ENCODE measurements around the gene EGFR.

EGFR gene

DNA sequence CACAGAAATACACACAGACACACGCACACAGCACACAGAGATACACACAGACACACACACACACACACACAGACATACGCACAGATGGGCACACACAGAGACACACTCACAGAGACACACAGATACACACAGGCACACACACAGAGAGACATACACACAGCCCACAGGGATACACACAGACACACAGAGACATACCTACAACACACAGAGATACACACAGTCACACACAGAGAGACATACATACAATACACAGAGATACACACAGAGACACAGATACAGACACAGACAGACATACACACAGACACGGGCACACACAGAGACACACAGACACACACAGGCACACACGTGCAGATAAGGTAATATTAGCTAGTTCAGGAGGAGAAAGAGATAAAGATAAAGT lies 76.9 kb downstream of the EGFR start:
- no peak for ATAC-seq (ENCODE audit: low read depth)
- Mint-ChIP-seq H3K27me3 (peaks cover 11% of the 10 kb centered on the region), H3K36me3 (no peaks in the 10 kb centered on the region), H3K27ac (no peak overlapping the region), H3K4me1 (peaks cover 4% of the 10 kb centered on the region), H3K4me3 (no peak overlapping the region), H3K9me3 (no peaks in the 10 kb centered on the region)
- no peak for DNase-seq (ENCODE audit: low spot score in 2 of 2)

GRCh38 chr7:55096323-55096722 lies 77.5 kb downstream of the EGFR start:
- H3K9me3 Mint-ChIP-seq = no peaks in the 10 kb centered on the region
- ATAC-seq (ENCODE audit: low read depth) (no peak), DNase-seq (ENCODE audit: low spot score in 2 of 2) (no peak)
- no peaks in the 10 kb centered on the region for H3K36me3 Mint-ChIP-seq
- no peak overlapping the region for H3K4me3 Mint-ChIP-seq
- H3K4me1 Mint-ChIP-seq = peaks cover 4% of the 10 kb centered on the region
- H3K27me3 Mint-ChIP-seq = peaks cover 13% of the 10 kb centered on the region
- H3K27ac Mint-ChIP-seq = no peak overlapping the region

DNA sequence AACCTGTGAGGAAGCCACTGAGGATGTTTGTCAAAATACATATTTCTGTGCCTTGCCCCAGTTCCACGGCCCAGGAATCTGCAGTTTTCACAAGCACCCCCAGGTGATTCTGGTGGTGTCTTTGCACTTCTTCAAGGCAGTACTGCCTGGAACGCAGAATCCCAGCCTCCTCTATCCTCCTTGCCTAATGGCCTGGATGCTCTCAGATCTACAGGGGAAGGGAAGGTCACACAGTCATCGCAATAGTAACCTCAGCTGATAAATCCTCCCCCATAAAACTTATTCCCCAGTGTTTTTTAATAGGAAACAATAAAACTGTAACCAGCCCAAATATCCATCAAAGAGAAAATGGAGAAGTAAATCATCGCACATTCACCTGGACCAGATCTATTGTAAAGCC lies 78.3 kb downstream of the EGFR start:
- Mint-ChIP-seq H3K9me3 (no peaks in the 10 kb centered on the region), H3K4me3 (no peak overlapping the region), H3K27me3 (peaks cover 15% of the 10 kb centered on the region), H3K27ac (no peak overlapping the region), H3K36me3 (no peaks in the 10 kb centered on the region), H3K4me1 (peaks cover 4% of the 10 kb centered on the region)
- DNase-seq (ENCODE audit: low spot score in 2 of 2) (no peak), ATAC-seq (ENCODE audit: low read depth) (no peak)

DNA sequence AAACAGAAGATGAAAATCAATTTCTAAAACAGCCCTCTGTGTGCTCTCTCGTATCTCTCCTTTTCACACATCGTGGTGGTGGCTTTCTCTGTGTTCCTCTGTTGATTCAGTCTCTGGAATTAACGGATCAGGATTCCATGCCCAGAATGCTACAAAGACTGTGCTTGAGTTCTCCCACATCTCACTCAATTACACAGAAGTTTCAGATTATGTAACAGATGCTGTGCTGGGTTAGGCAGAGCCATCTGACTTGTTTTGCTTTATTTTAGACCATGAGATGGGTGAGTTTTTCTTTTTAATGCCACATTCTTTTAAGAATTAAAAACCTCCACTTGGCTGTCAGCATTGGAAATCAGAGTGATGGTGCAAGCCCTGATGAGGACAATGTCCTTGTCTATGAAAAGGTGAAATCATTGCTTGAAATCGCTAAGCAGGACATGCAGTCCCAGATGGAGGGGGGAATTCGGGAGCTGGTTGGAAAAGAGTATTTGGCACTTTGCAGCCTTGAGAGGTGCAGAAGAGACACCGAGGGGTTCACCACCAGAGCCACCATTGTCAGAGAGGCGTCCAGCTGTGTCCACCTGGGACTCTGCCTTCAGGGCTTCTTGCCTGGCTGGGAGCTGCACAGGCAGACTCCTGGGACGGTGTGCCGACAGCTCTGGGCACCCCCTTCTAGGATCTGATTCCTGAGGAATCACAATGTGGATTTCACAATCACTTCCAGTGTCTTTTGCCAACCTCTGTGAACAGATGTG lies 80.4 kb downstream of the EGFR start:
- Mint-ChIP-seq H3K4me1 (peaks cover 4% of the 10 kb centered on the region), H3K36me3 (no peaks in the 10 kb centered on the region), H3K27ac (no peak overlapping the region), H3K27me3 (peaks cover 15% of the 10 kb centered on the region), H3K4me3 (no peak overlapping the region), H3K9me3 (no peaks in the 10 kb centered on the region)
- DNase-seq (ENCODE audit: low spot score in 2 of 2) = no peak
- no peak for ATAC-seq (ENCODE audit: low read depth)

DNA sequence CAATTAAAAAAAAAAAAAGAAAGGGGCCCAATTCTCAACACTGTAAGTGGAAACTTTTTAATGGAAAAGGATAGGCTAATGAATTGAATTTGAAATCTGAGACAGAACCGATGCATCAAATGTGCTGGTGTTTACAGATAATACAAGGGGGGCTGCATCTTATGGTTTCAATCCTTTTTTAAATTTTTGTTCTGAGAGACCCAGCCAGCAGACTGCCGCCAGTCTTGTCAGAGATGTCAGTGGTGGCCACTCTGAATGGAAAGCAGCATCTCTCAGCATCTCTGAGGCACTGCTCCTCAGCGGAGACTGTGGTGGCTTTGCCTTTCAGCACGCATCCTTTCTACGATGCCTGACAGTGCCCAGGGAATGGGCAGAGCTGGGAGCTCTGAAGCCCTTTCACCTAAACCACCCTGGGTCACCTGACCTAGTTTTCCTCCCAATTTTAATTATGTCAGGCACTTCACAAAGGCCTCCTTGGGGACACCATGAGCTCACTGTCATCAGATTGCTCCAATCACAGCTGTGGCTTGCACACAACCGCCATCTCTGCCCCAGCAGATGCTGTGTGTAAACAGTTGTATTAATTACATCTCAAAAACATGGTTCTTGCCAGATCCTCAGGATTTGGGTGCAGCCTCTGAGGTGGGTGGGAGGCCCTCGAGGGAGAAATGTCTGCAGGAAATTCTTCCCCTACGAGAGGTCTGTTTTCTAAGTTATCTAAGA lies 81.2 kb downstream of the EGFR start:
- no peaks in the 10 kb centered on the region for H3K36me3 Mint-ChIP-seq
- H3K27ac Mint-ChIP-seq = no peak overlapping the region
- no peaks in the 10 kb centered on the region for H3K9me3 Mint-ChIP-seq
- no peak for DNase-seq (ENCODE audit: low spot score in 2 of 2)
- H3K4me3 Mint-ChIP-seq = no peak overlapping the region
- ATAC-seq (ENCODE audit: low read depth) = no peak
- peaks cover 15% of the 10 kb centered on the region for H3K27me3 Mint-ChIP-seq
- peaks cover 4% of the 10 kb centered on the region for H3K4me1 Mint-ChIP-seq

- Mint-ChIP-seq H3K4me3 (no peak overlapping the region), H3K27ac (no peak overlapping the region), H3K4me1 (peaks cover 1% of the 10 kb centered on the region), H3K36me3 (no peaks in the 10 kb centered on the region), H3K27me3 (peaks cover 12% of the 10 kb centered on the region), H3K9me3 (no peaks in the 10 kb centered on the region)
- ATAC-seq (ENCODE audit: low read depth) (no peak), DNase-seq (ENCODE audit: low spot score in 2 of 2) (no peak)
Measured at GRCh38 chr7:55100544-55101327, 81.9 kb downstream of the EGFR start.

DNA sequence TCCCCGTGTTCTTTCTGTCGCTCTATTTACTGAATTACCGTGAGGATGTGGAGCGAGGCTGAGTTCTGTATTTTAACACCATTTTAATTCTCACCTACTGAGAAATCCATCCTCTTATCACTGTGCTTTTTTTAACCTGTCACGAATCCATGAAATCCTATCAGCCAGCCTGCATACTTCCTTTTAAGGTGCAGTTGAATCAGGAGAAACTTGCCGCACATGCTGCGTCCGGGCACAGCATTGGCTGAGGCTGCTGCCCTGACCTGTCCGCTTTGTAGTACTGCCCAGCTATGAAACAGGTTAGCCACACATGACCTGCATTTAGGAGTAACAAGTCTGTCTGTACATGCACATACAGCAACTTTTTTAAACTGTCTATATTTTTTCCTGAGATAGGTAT lies 82.5 kb downstream of the EGFR start:
- DNase-seq (ENCODE audit: low spot score in 2 of 2) (no peak), ATAC-seq (ENCODE audit: low read depth) (no peak)
- peaks cover 13% of the 10 kb centered on the region for H3K27me3 Mint-ChIP-seq
- H3K4me3 Mint-ChIP-seq = no peak overlapping the region
- no peaks in the 10 kb centered on the region for H3K4me1 Mint-ChIP-seq
- no peaks in the 10 kb centered on the region for H3K36me3 Mint-ChIP-seq
- H3K9me3 Mint-ChIP-seq = no peaks in the 10 kb centered on the region
- H3K27ac Mint-ChIP-seq = no peak overlapping the region

DNA sequence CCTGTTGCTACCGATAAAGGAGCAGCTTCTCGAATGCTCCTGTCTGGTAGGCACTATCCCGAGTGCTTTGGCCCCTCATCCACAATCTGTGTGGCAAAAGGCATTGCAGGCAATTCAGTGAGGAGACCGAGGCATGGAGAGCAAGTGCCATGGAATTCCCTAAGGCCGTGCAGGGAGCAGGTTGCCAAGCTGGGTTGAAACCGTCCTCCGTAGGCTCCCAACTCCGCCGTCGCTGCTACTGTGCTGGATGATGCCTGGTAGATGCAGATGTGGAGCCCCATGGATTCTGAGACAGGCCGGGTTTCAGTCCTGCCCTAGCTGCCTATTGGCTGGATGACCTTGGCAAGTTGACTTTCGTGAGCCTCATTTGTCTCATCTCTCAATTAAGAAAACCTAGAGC lies 85.3 kb downstream of the EGFR start:
- Mint-ChIP-seq H3K4me1 (no peaks in the 10 kb centered on the region), H3K4me3 (no peak overlapping the region), H3K9me3 (no peaks in the 10 kb centered on the region), H3K27me3 (peaks cover 19% of the 10 kb centered on the region), H3K36me3 (no peaks in the 10 kb centered on the region), H3K27ac (no peak overlapping the region)
- ATAC-seq (ENCODE audit: low read depth) (no peak), DNase-seq (ENCODE audit: low spot score in 2 of 2) (no peak)

GRCh38 chr7:55104712-55105433 lies 86.1 kb downstream of the EGFR start:
- DNase-seq (ENCODE audit: low spot score in 2 of 2) = no peak
- Mint-ChIP-seq H3K27me3 (peaks cover 19% of the 10 kb centered on the region), H3K4me3 (no peak overlapping the region), H3K36me3 (no peaks in the 10 kb centered on the region), H3K4me1 (no peaks in the 10 kb centered on the region), H3K9me3 (no peaks in the 10 kb centered on the region), H3K27ac (no peak overlapping the region)
- ATAC-seq (ENCODE audit: low read depth) = no peak

DNA sequence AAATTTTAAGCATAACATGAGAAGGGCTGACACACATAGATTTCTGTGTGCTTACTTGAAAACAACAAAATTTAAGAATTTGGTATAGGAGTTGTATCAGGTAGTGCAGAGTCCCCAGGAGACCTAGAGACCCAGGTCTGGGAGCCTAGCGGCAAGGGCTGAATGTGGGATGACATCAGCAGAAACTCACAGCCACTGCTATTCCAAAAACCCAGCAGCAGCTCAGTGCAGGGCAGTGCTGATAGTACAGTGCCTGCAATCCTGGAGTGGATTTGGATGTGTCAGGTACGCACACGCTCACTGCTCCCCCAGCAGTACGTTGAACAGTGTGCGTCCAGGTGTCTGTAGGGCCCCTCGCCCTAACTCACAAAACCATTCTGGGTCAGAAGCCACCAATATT lies 87.1 kb downstream of the EGFR start:
- ATAC-seq (ENCODE audit: low read depth) = no peak
- no peak overlapping the region for H3K4me3 Mint-ChIP-seq
- peaks cover 18% of the 10 kb centered on the region for H3K27me3 Mint-ChIP-seq
- no peaks in the 10 kb centered on the region for H3K36me3 Mint-ChIP-seq
- no peaks in the 10 kb centered on the region for H3K4me1 Mint-ChIP-seq
- H3K9me3 Mint-ChIP-seq = no peaks in the 10 kb centered on the region
- DNase-seq (ENCODE audit: low spot score in 2 of 2) = no peak
- H3K27ac Mint-ChIP-seq = no peak overlapping the region

DNA sequence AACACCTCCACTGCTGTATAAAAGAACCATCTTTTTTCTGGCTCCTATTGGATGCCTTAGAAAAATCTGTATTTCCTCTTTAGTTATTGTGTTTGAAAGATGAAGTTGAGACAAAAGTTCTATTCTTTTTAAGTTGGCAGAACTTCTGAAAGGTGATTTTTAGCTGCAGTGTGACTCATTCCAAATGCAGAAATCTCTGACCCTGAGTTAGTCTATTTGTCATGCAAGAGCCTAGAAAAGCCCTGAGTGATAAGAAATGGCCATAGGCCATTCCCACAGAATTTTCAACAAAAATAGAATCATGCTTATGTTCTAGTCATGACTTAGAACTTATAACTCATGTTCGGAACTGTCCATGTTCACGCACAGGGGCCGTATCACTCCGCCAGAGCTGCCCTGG lies 89.1 kb downstream of the EGFR start:
- DNase-seq (ENCODE audit: low spot score in 2 of 2) = no peak
- no peak for ATAC-seq (ENCODE audit: low read depth)
- peaks cover 13% of the 10 kb centered on the region for H3K27me3 Mint-ChIP-seq
- no peak overlapping the region for H3K4me3 Mint-ChIP-seq
- no peaks in the 10 kb centered on the region for H3K36me3 Mint-ChIP-seq
- H3K9me3 Mint-ChIP-seq = no peaks in the 10 kb centered on the region
- no peak overlapping the region for H3K27ac Mint-ChIP-seq
- H3K4me1 Mint-ChIP-seq = no peaks in the 10 kb centered on the region

GRCh38 chr7:55108401-55108800 lies 89.6 kb downstream of the EGFR start:
- Mint-ChIP-seq H3K9me3 (no peaks in the 10 kb centered on the region), H3K4me3 (no peak overlapping the region), H3K36me3 (no peaks in the 10 kb centered on the region), H3K27me3 (peaks cover 16% of the 10 kb centered on the region), H3K4me1 (no peaks in the 10 kb centered on the region), H3K27ac (no peak overlapping the region)
- DNase-seq (ENCODE audit: low spot score in 2 of 2) (no peak), ATAC-seq (ENCODE audit: low read depth) (no peak)

DNA sequence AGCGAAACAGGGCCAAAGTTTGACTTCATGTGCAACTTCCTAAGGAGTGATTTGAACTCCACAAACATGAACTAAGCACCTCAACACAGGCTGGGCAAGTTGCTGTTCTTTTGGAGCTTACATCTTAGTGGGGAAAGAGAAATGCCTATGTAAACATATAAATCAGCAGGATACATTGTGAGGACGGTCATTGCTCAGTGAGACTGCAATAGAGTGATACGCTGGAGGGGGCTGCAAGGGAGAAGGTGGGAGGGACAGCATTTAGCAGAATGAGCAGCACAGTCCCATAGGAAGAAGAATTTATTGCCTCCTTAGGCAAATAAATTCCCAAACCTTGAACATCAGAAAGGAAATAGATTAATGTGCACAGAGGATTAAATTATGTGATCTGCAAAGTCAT lies 90.0 kb downstream of the EGFR start:
- Mint-ChIP-seq H3K27ac (no peak overlapping the region), H3K36me3 (no peaks in the 10 kb centered on the region), H3K4me1 (no peaks in the 10 kb centered on the region), H3K9me3 (no peaks in the 10 kb centered on the region), H3K27me3 (peaks cover 17% of the 10 kb centered on the region), H3K4me3 (no peak overlapping the region)
- DNase-seq (ENCODE audit: low spot score in 2 of 2) = no peak
- ATAC-seq (ENCODE audit: low read depth) = no peak

Data from memory B cell (primary cell).